ENCODE measurements around the gene HSBP1L1. TPM values are rescaled to one million over a fixed set of nuclear protein-coding genes. Genes with fewer than 3 reads are reported as not detected.

Gene HSBP1L1
- total RNA-seq, 3 donors from 2014 or later, result 24.6 to 42.1 (median 38.3) TPM

DNA sequence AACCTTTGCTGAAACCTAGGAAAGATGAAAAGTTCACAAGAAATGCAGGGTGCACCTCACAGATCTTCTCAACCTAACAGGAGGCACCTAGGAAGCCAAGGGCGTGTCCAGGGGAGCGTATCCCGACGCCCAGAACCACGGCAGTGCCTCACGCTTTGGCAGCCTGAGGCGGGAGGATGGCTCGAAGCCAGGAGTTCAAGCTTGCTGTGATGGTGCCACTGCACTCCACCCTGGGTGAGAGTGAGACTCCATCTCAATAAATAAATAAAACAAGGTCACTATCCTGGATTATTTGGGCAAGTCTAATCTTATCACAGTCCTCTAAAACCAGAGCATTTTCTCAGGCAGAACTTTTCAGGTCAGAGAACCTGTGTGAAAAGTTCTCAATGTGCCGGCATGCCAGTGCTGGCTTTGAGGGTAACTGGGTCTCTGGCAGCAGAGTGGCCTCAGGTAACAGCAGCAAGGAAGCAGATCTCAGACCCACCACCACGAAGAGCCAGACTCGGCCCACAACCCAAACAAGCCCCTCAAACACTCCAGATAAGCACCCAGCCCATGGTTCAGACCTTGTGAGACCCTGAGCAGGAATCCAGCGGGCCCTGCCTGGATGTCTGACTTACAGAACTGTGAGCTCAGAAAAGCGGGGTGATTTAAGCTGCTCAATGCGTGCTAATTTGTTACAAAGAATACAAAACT lies 11.7 kb downstream of the HSBP1L1 start:
- H3K36me3 ChIP-seq, result no peaks in the 10 kb centered on the region
- intact Hi-C loops (cut with DNase I; ENCODE audit: low total_unique reads), result no loop called here
- no peak overlapping the region for H3K4me3 ChIP-seq

GRCh38 chr18:79979843-79980242 lies 15.4 kb downstream of the HSBP1L1 start:
- no peak for DNase-seq (ENCODE audit: low spot score in 2 of 2)
- no peaks in the 10 kb centered on the region for H3K27me3 ChIP-seq
- intact Hi-C loops (cut with DNase I; ENCODE audit: low total_unique reads), result no loop called here

More for the DNA sequence above, 11.7 kb downstream of the HSBP1L1 start:
- H3K27me3 ChIP-seq, result no peaks in the 10 kb centered on the region
- no peak overlapping the region for H3K27ac ChIP-seq
- TF ChIP-seq POLR2AphosphoS5 (IDR thresholded peaks at IDR 0.05) (no peak), POLR2A (IDR thresholded peaks at IDR 0.05) (no peak)
- TF ChIP-seq, protein P1, sequence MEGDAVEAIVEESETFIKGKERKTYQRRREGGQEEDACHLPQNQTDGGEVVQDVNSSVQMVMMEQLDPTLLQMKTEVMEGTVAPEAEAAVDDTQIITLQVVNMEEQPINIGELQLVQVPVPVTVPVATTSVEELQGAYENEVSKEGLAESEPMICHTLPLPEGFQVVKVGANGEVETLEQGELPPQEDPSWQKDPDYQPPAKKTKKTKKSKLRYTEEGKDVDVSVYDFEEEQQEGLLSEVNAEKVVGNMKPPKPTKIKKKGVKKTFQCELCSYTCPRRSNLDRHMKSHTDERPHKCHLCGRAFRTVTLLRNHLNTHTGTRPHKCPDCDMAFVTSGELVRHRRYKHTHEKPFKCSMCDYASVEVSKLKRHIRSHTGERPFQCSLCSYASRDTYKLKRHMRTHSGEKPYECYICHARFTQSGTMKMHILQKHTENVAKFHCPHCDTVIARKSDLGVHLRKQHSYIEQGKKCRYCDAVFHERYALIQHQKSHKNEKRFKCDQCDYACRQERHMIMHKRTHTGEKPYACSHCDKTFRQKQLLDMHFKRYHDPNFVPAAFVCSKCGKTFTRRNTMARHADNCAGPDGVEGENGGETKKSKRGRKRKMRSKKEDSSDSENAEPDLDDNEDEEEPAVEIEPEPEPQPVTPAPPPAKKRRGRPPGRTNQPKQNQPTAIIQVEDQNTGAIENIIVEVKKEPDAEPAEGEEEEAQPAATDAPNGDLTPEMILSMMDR (IDR thresholded peaks at IDR 0.05), result no peak
- no peaks in the 10 kb centered on the region for H3K9me3 ChIP-seq
- no peaks in the 10 kb centered on the region for H3K4me1 ChIP-seq
- DNase-seq (ENCODE audit: low spot score in 2 of 2), result no peak

GRCh38 chr18:79980585-79980984 lies 16.1 kb downstream of the HSBP1L1 start:
- no peak overlapping the region for H3K4me3 ChIP-seq
- TF ChIP-seq POLR2AphosphoS5 (IDR thresholded peaks at IDR 0.05), result no peak
- TF ChIP-seq POLR2A (IDR thresholded peaks at IDR 0.05), result no peak
- TF ChIP-seq, protein P1 (IDR thresholded peaks at IDR 0.05), result no peak
- DNase-seq (ENCODE audit: low spot score in 2 of 2), result no peak
- no peaks in the 10 kb centered on the region for H3K9me3 ChIP-seq
- no peaks in the 10 kb centered on the region for H3K4me1 ChIP-seq
- H3K36me3 ChIP-seq, result no peaks in the 10 kb centered on the region
- H3K27ac ChIP-seq, result no peak overlapping the region
- intact Hi-C loops (cut with DNase I; ENCODE audit: low total_unique reads), result no loop called here
- no peaks in the 10 kb centered on the region for H3K27me3 ChIP-seq

More at GRCh38 chr18:79979843-79980242, 15.4 kb downstream of the HSBP1L1 start:
- Histone ChIP-seq H3K4me1 (no peaks in the 10 kb centered on the region), H3K27ac (no peak overlapping the region), H3K4me3 (no peak overlapping the region), H3K9me3 (no peaks in the 10 kb centered on the region), H3K36me3 (no peaks in the 10 kb centered on the region)
- TF ChIP-seq, protein P1 (IDR thresholded peaks at IDR 0.05), result no peak
- TF ChIP-seq POLR2AphosphoS5 (IDR thresholded peaks at IDR 0.05) (no peak), POLR2A (IDR thresholded peaks at IDR 0.05) (no peak)

- TF ChIP-seq, protein P1 (IDR thresholded peaks at IDR 0.05), result no peak
- no peak for TF ChIP-seq POLR2AphosphoS5 (IDR thresholded peaks at IDR 0.05)
- no peak for TF ChIP-seq POLR2A (IDR thresholded peaks at IDR 0.05)
- Histone ChIP-seq H3K27ac (peak overlapping the region; percentile 44 to 63), H3K4me3 (no peak overlapping the region), H3K36me3 (no peaks in the 10 kb centered on the region), H3K9me3 (no peaks in the 10 kb centered on the region), H3K27me3 (no peaks in the 10 kb centered on the region), H3K4me1 (peaks cover 4 to 11% of the 10 kb centered on the region in 2 donors)
- intact Hi-C loops (cut with DNase I; ENCODE audit: low total_unique reads), result no loop called here
- DNase-seq (ENCODE audit: low spot score in 2 of 2), result peak in 1 of 2 donors; percentile 27
Observed at GRCh38 chr18:79982736-79983135, 18.3 kb downstream of the HSBP1L1 start.

DNA sequence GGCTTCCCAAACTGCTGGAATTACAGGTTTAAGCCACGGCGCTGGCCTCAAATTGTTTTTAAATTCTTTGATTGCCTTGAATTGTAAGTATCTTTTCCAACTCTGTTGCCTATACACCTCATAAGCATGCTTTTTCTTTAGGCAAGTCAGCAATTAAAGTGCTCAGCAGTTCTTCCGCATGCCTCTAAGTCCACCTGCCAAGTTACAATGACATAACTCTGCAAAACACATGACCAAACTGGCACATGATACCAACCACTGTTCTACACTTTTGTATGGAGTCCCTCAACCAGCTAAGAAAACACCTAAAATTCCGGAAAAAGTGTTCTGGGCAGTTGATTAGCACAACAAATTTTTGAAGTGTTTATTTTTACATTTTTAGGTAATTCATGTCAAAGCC lies 18.8 kb downstream of the HSBP1L1 start:
- intact Hi-C loops (cut with DNase I; ENCODE audit: low total_unique reads), result no loop called here
- Histone ChIP-seq H3K4me1 (peaks cover 4 to 11% of the 10 kb centered on the region in 2 donors), H3K27me3 (no peaks in the 10 kb centered on the region), H3K27ac (peak overlapping the region; percentile 44 to 63), H3K9me3 (no peaks in the 10 kb centered on the region), H3K36me3 (no peaks in the 10 kb centered on the region), H3K4me3 (no peak overlapping the region)
- DNase-seq (ENCODE audit: low spot score in 2 of 2), result peak in 1 of 2 donors; percentile 48
- TF ChIP-seq POLR2AphosphoS5 (IDR thresholded peaks at IDR 0.05), result peak in 1 of 3 donors; percentile 33
- TF ChIP-seq POLR2A (IDR thresholded peaks at IDR 0.05), result no peak
- TF ChIP-seq, protein P1 (IDR thresholded peaks at IDR 0.05), result no peak

All from breast epithelium (tissue), 4 donors.